ENCODE measurements around the gene PTCD1.

PTCD1 gene

GRCh38 chr7:99438573-99439480, at the start of gene PTCD1, which contains the start of gene CPSF4:
TSS of gene PTCD1 (minus strand) at chr7:99438798. CDS start at chr7:99435242, 3,556 bp downstream.
TSS of gene CPSF4 (plus strand) at chr7:99438943. CDS start at chr7:99439083, 140 bp downstream.
- DNase-seq = peak; percentile 92

- no peak for DNase-seq
These were observed 46.5 kb upstream of the PTCD1 start for GRCh38 chr7:99485094-99485493.

GRCh38 chr7:99478464-99479440, 40.2 kb upstream of the PTCD1 start:
- no peak for DNase-seq

- DNase-seq = no peak
These were observed 37.5 kb upstream of the PTCD1 start for GRCh38 chr7:99476107-99476506.

GRCh38 chr7:99473315-99473596, 34.7 kb upstream of the PTCD1 start:
- peak; percentile 41 for DNase-seq

- peak; percentile 98 for DNase-seq
These were observed 34.1 kb upstream of the PTCD1 start, which contains the start of gene ZNF789 for GRCh38 chr7:99472561-99473314. TSS of gene ZNF789 (plus strand) at chr7:99472890. CDS start at chr7:99476457, 3,567 bp downstream.

GRCh38 chr7:99469381-99470065, 30.9 kb upstream of the PTCD1 start:
- no peak for DNase-seq

- DNase-seq = no peak
These were observed 29.8 kb upstream of the PTCD1 start for GRCh38 chr7:99468336-99468918.

GRCh38 chr7:99465421-99465768, 26.8 kb upstream of the PTCD1 start:
- no peak for DNase-seq

- DNase-seq = no peak
These were observed 22.6 kb upstream of the PTCD1 start for GRCh38 chr7:99461221-99461620.

GRCh38 chr7:99460651-99461050, 22.1 kb upstream of the PTCD1 start:
- no peak for DNase-seq

GRCh38 chr7:99459087-99459486, 20.5 kb upstream of the PTCD1 start:
- peak; percentile 41 for DNase-seq

GRCh38 chr7:99457650-99458493, 19.3 kb upstream of the PTCD1 start:
- DNase-seq = no peak

GRCh38 chr7:99457050-99457649, 18.6 kb upstream of the PTCD1 start:
- DNase-seq = no peak

- no peak for DNase-seq
These were observed 17.7 kb upstream of the PTCD1 start for GRCh38 chr7:99456288-99456687.

GRCh38 chr7:99455874-99456273, 17.3 kb upstream of the PTCD1 start:
- DNase-seq = no peak

GRCh38 chr7:99453105-99453504, 14.5 kb upstream of the PTCD1 start:
- no peak for DNase-seq

- DNase-seq = no peak
These were observed 13.9 kb upstream of the PTCD1 start for GRCh38 chr7:99452541-99452940.

- no peak for DNase-seq
These were observed 13.3 kb upstream of the PTCD1 start for GRCh38 chr7:99451936-99452335.

GRCh38 chr7:99449326-99449725, 10.7 kb upstream of the PTCD1 start:
- DNase-seq = no peak

All from CD4-positive, alpha-beta T cell treated with Interleukin-21 for 1 hour (primary cell).